Spleen (tissue), 7 donors: ENCODE data around the gene TXNRD2.

Source experiments
- CTCF ChIP-seq, 11 experiments: fragments of 200-600 bp in 7 of 11; fragments of 450-650 bp in 4 of 11; sonication (generic) in 4 of 11; IDR thresholded peaks in 8 of 11; conservative IDR thresholded peaks in 3 of 11; 1 replicate in 7 of 11; 2 replicates in 4 of 11; pipeline versions ENCODE4 v1.4.0 to v1.8.0; 2016 to 2021; ENCODE audit warnings: antibody characterized with exemption in 11 of 11, inconsistent platforms in 4 of 11, mild to moderate bottlenecking in 1 of 11
- POLR2A ChIP-seq, 3 donors: fragments of 450-650 bp; IDR thresholded peaks; one replicate each; pipeline ENCODE4 v1.5.1; 2017; ENCODE audit warnings: antibody characterized with exemption in 3 of 3, mild to moderate bottlenecking in 1 of 3
- POLR2AphosphoS5 ChIP-seq, 3 donors: sonication (generic); formaldehyde crosslinking; IDR thresholded peaks; one replicate each; pipeline ENCODE4 v1.5.1; 2017; ENCODE audit warnings: antibody characterized with exemption in 3 of 3
- donor health status: DM: no; HTN: no; CAD: no; lungs with moderate emphysema.
- donor health status: DM: no; HTN: no; CAD: no.
- donor health status: DM: no; HTN: no; CAD: no.

- TF ChIP-seq CTCF (IDR thresholded peaks at IDR 0.05 in 8 of 11, conservative IDR thresholded peaks at IDR 0.05 in 3 of 11) (no peak), POLR2A (IDR thresholded peaks at IDR 0.05) (no peak), POLR2AphosphoS5 (IDR thresholded peaks at IDR 0.05) (no peak)
Observed at GRCh38 chr22:19875531-19876313, 65.9 kb downstream of the TXNRD2 start.
